ENCODE results near the gene RAET1G. TPM values are rescaled to one million over a fixed set of nuclear protein-coding genes. Genes with fewer than 3 reads are reported as not detected.
A peak's percentile ranks its signal among the peaks of the same experiment; 100 is the strongest.

The RAET1G gene
- total and polyA plus RNA-seq, 2 experiments from 2014 or later: 8.9 to 15.8 TPM

DNA sequence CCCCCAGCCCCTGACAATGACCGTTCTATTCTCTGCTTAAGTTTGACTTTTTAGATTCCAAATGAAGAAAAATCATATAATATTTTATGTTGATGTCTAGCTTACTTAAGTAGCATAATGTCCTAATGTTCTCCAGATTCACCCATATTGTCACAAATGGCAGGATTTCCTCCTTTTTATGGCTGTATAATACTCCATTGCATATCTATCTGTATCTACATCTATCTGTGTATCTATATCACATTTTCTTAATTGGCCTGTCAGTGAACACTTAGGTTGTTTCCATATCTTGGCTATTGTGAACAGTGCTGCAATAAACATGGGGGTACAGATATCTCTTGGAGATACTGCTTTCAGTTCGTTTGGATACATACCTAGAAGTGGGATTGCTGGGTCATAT lies 51.7 kb downstream of the RAET1G start:
- Histone ChIP-seq H3K4me3 (no peak overlapping the region), H2AFZ (no peak overlapping the region), H3F3A (ENCODE audit: insufficient read depth) (peaks cover 20% of the 10 kb centered on the region), H3K27ac (no peak overlapping the region), H3K9me3 (ENCODE audit: low read depth) (no peaks in the 10 kb centered on the region), H3K9ac (no peak overlapping the region), H3K9me2 (ENCODE audit: insufficient read depth) (no peaks in the 10 kb centered on the region), H3K27me3 (replicated peaks; ENCODE audit: insufficient read depth) (no peaks in the 10 kb centered on the region), H4K20me1 (ENCODE audit: insufficient read depth) (no peaks in the 10 kb centered on the region), H3K36me3 (ENCODE audit: low read depth) (no peaks in the 10 kb centered on the region), H3K79me2 (ENCODE audit: insufficient read depth) (no peaks in the 10 kb centered on the region), H3K4me2 (ENCODE audit: unreplicated experiment) (no peak overlapping the region), H3K4me1 (ENCODE audit: insufficient read depth) (peaks cover 19% of the 10 kb centered on the region)
- in situ Hi-C loops (cut with MboI): no loop called here
- DNase-seq: no peak
- 86 to 92% methylated on average over 2 of the region's 2 CpGs for WGBS, 2 experiments (ENCODE audit: low coverage in 1 of 2, low lambda C conversion rate in 2 of 2, missing lambda C conversion rate in 2 of 2)
- no peak for TF ChIP-seq EZH2phosphoT487 (IDR thresholded peaks at IDR 0.05; ENCODE audit: insufficient read depth, low read depth)
- no peak for TF ChIP-seq EZH2 (IDR thresholded peaks at IDR 0.05; ENCODE audit: insufficient read depth, poor library complexity, severe bottlenecking)

DNA sequence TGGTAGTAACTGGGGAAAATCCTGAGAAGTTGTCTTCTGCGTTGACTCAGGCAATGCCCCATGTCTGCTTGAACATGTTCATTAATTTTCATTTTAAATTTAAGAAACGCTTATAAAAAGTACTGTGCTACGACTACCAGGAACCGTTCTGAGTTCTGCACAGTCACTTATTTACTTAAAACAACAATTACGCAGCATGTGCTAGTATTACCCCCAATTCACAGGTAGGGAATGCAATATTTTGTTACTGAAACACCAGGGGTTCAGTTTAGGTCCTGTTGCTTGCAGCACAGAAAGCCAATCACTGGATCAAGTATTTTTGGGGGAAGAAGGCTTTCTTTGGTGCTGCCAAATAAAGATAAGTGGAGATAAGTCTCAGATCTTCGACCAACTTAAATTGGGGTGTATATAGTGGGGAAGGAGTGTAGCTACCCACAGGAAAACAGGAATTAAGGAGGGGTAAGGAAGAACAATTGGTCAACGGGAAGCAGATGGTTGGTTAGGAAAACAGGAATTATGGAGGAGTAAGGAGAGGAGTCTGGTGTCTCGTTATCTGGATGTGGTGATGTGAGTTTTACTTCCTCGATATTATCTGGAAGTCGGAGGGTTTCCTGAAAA lies 53.5 kb downstream of the RAET1G start:
- Histone ChIP-seq H3K9ac (no peak overlapping the region), H3F3A (ENCODE audit: insufficient read depth) (peaks cover 14% of the 10 kb centered on the region; the same call in 1 of the 2 replicates), H3K9me3 (ENCODE audit: low read depth) (no peaks in the 10 kb centered on the region), H3K4me1 (ENCODE audit: insufficient read depth) (peaks cover 15% of the 10 kb centered on the region), H3K9me2 (ENCODE audit: insufficient read depth) (no peaks in the 10 kb centered on the region), H3K79me2 (ENCODE audit: insufficient read depth) (no peaks in the 10 kb centered on the region), H3K4me2 (ENCODE audit: unreplicated experiment) (no peak overlapping the region), H3K4me3 (no peak overlapping the region), H3K27me3 (replicated peaks; ENCODE audit: insufficient read depth) (no peaks in the 10 kb centered on the region), H3K36me3 (ENCODE audit: low read depth) (no peaks in the 10 kb centered on the region), H4K20me1 (ENCODE audit: insufficient read depth) (no peaks in the 10 kb centered on the region), H3K27ac (no peak overlapping the region), H2AFZ (no peak overlapping the region)
- WGBS, 2 experiments (ENCODE audit: low coverage in 1 of 2, low lambda C conversion rate in 2 of 2, missing lambda C conversion rate in 2 of 2): 87% methylated on average over 10 of the region's 10 CpGs
- in situ Hi-C loops (cut with MboI): no loop called here
- TF ChIP-seq EZH2phosphoT487 (IDR thresholded peaks at IDR 0.05; ENCODE audit: insufficient read depth, low read depth): no peak
- TF ChIP-seq EZH2 (IDR thresholded peaks at IDR 0.05; ENCODE audit: insufficient read depth, poor library complexity, severe bottlenecking): no peak
- DNase-seq: no peak

DNA sequence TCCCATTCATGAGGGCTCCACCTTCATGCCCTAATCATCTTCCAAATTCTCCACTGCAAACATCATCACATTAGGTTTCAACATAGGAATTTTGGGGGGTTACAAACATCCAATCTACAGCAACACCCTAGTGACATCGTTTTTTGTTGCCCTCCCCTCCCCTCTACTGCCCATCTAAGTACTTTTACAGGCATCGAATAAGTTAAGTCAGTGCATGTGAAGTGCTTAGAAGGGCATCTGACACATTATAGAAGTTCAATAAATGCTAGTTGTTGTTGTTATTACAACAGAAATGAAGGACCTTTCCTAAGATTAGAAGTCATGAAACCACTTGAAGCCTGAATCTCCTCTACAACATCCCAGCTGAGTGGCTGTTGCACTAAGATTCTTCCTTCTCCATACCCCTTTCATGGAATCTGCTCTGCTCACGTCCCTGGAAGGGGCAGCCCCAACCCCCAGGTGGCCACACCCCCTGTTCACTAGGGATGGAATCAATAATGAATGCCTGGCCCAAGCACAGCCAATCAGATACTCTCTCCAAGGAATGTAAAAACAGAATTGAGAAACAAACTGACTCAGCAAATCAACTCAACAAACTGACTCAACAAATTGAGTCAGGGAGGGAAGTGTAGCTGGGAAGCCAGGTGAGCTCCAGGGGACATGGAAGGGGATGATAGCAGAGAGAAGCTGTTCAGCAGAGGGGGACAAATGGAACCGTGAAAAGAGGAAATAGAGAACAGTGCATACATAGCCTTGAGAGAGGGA lies 54.9 kb downstream of the RAET1G start:
- Histone ChIP-seq H3K36me3 (ENCODE audit: low read depth) (no peaks in the 10 kb centered on the region), H2AFZ (no peak overlapping the region), H3K9me2 (ENCODE audit: insufficient read depth) (no peaks in the 10 kb centered on the region), H3K79me2 (ENCODE audit: insufficient read depth) (no peaks in the 10 kb centered on the region), H3K4me2 (ENCODE audit: unreplicated experiment) (no peak overlapping the region), H3K9ac (no peak overlapping the region), H3F3A (ENCODE audit: insufficient read depth) (peaks cover 14% of the 10 kb centered on the region), H3K27me3 (replicated peaks; ENCODE audit: insufficient read depth) (no peaks in the 10 kb centered on the region), H4K20me1 (ENCODE audit: insufficient read depth) (no peaks in the 10 kb centered on the region), H3K9me3 (ENCODE audit: low read depth) (no peaks in the 10 kb centered on the region), H3K4me1 (ENCODE audit: insufficient read depth) (peaks cover 15% of the 10 kb centered on the region), H3K27ac (peak overlapping the region; percentile 60), H3K4me3 (no peak overlapping the region)
- 44 to 58% methylated on average over 4 of the region's 4 CpGs for WGBS, 2 experiments (ENCODE audit: low coverage in 1 of 2, low lambda C conversion rate in 2 of 2, missing lambda C conversion rate in 2 of 2)
- DNase-seq: peak; percentile 73
- no peak for TF ChIP-seq EZH2 (IDR thresholded peaks at IDR 0.05; ENCODE audit: insufficient read depth, poor library complexity, severe bottlenecking)
- TF ChIP-seq EZH2phosphoT487 (IDR thresholded peaks at IDR 0.05; ENCODE audit: insufficient read depth, low read depth): no peak
- in situ Hi-C loops (cut with MboI): no loop called here

Other genes starting within 250 kb of the RAET1G start
- gene LATS1, start 205.0 kb downstream of the RAET1G start, total RNA-seq (2014; rRNA removed; shearing (Covaris generic)): 18.1 and 20.2 TPM in 2 replicates
- gene LATS1, start 205.0 kb downstream of the RAET1G start, polyA plus RNA-seq (2016; fragmentation: Nextera tagmentation; extraction: Ambion mirVana): 11.5 and 12.8 TPM in 2 replicates
- gene NUP43, start 176.6 kb downstream of the RAET1G start, total RNA-seq (2014; rRNA removed; shearing (Covaris generic)): 35.8 and 58.0 TPM in 2 replicates
- 16.1 and 16.4 TPM in 2 replicates for gene NUP43, start 176.6 kb downstream of the RAET1G start, polyA plus RNA-seq (2016; fragmentation: Nextera tagmentation; extraction: Ambion mirVana)
- gene PCMT1, start 173.4 kb downstream of the RAET1G start, total RNA-seq (2014; rRNA removed; shearing (Covaris generic)): 132 and 165 TPM in 2 replicates
- 183 and 184 TPM in 2 replicates for gene PCMT1, start 173.4 kb downstream of the RAET1G start, polyA plus RNA-seq (2016; fragmentation: Nextera tagmentation; extraction: Ambion mirVana)
- 108 and 168 TPM in 2 replicates for gene LRP11, start 58.8 kb downstream of the RAET1G start, total RNA-seq (2014; rRNA removed; shearing (Covaris generic))
- gene LRP11, start 58.8 kb downstream of the RAET1G start, polyA plus RNA-seq (2016; fragmentation: Nextera tagmentation; extraction: Ambion mirVana): 44.9 and 50.3 TPM in 2 replicates
- gene RAET1E, start 25.0 kb downstream of the RAET1G start, total RNA-seq (2014; rRNA removed; shearing (Covaris generic)): 8.6 and 10.4 TPM in 2 replicates
- 8.1 and 8.8 TPM in 2 replicates for gene RAET1E, start 25.0 kb downstream of the RAET1G start, polyA plus RNA-seq (2016; fragmentation: Nextera tagmentation; extraction: Ambion mirVana)
- gene ULBP2, start 18.9 kb upstream of the RAET1G start, total RNA-seq (2014; rRNA removed; shearing (Covaris generic)): 11.4 and 23.8 TPM in 2 replicates
- gene ULBP2, start 18.9 kb upstream of the RAET1G start, polyA plus RNA-seq (2016; fragmentation: Nextera tagmentation; extraction: Ambion mirVana): 29.5 and 30.1 TPM in 2 replicates
- 5.8 and 6.1 TPM in 2 replicates for gene ULBP1, start 40.8 kb upstream of the RAET1G start, total RNA-seq (2014; rRNA removed; shearing (Covaris generic))
- 8.7 and 9.1 TPM in 2 replicates for gene ULBP1, start 40.8 kb upstream of the RAET1G start, polyA plus RNA-seq (2016; fragmentation: Nextera tagmentation; extraction: Ambion mirVana)
- not detected in 2 replicates for gene RAET1L, start 102.4 kb upstream of the RAET1G start, total RNA-seq (2014; rRNA removed; shearing (Covaris generic))
- not detected in 2 replicates for gene RAET1L, start 102.4 kb upstream of the RAET1G start, polyA plus RNA-seq (2016; fragmentation: Nextera tagmentation; extraction: Ambion mirVana)
- 10.1 and 12.6 TPM in 2 replicates for gene ULBP3, start 146.0 kb upstream of the RAET1G start, total RNA-seq (2014; rRNA removed; shearing (Covaris generic))
- 3.7 and 4.4 TPM in 2 replicates for gene ULBP3, start 146.0 kb upstream of the RAET1G start, polyA plus RNA-seq (2016; fragmentation: Nextera tagmentation; extraction: Ambion mirVana)
- 6.3 and 8.2 TPM in 2 replicates for gene PPP1R14C, start 219.9 kb upstream of the RAET1G start, total RNA-seq (2014; rRNA removed; shearing (Covaris generic))
- gene PPP1R14C, start 219.9 kb upstream of the RAET1G start, polyA plus RNA-seq (2016; fragmentation: Nextera tagmentation; extraction: Ambion mirVana): 9.4 and 10.1 TPM in 2 replicates